KBM-7 (cell line): ENCODE data around the gene DHRS7.

Source experiments
- DNase-seq: peaks from one replicate; pipeline ENCODE4 v3.0.0-alpha.2; 2015
- in situ Hi-C: fragments of 300-500 bp; cut with MboI; formaldehyde crosslinking; loops from 2 replicates; pipeline ENCODE4 v1.14.3; 2020; ENCODE audit warnings: low sequenced_read_pairs, low pct_unique_long_range_greater_than_20kb, mixed read lengths

DHRS7 gene

GRCh38 chr14:60188696-60189095 lies 23.5 kb upstream of the DHRS7 start:
- in situ Hi-C loops, result loop anchor here (10.0 kb wide), 1 partner anchor 124 kb away; no protein-coding TSS in a partner anchor
- no peak for DNase-seq

DNA sequence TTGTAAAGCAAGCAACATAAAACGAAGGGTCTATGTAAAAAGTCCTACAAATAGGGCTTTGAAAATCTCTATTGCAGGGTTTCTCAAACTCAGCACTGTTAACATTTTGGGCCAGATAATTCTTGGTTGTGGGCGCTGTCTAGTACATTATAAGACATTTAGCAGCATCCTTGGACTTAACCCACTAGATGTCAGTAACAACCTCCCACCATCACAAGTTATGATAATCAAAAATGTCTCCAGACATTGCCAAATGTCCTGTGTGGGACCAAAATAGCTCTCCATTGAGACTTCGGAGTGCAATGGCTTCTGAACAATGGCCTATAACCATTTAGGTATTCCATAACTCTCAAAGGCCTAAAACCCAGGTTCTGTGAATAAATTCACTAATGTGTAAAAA lies 22.9 kb upstream of the DHRS7 start:
- in situ Hi-C loops, result loop anchor here (10.0 kb wide), 1 partner anchor 123 kb away; no protein-coding TSS in a partner anchor
- peak; percentile 33 for DNase-seq

DNA sequence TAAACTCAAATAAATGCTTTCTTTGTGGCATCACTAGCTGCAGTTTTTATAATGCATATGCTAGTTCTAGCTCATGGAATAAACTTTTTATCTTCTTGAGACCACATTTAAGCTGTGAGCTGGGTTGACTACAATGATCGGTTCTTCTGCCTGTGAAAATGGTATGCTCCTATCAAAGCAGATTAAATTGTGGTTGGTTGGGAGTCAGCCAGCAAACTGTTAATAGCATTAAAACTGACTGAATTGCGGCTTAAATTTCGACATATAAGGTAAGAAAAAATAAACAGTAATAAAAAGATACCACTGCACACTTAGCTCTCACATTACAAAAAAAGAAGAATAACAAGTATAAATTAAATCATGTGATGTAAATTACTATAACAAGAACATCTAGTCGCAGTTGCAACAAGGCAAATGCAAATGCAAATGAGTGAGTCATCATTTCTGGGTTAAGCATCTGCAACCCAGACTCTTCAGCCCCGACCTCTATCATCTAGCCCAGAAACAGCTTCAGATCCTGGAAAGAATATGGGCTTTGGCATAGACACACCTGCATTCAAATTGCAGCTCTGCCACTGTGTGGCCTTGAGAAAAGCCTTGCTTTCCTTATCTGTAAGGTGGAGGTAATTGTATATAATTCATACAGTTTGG lies 19.8 kb upstream of the DHRS7 start:
- no peak for DNase-seq
- in situ Hi-C loops, result loop anchor here (10.0 kb wide), 1 partner anchor 120 kb away; no protein-coding TSS in a partner anchor

DNA sequence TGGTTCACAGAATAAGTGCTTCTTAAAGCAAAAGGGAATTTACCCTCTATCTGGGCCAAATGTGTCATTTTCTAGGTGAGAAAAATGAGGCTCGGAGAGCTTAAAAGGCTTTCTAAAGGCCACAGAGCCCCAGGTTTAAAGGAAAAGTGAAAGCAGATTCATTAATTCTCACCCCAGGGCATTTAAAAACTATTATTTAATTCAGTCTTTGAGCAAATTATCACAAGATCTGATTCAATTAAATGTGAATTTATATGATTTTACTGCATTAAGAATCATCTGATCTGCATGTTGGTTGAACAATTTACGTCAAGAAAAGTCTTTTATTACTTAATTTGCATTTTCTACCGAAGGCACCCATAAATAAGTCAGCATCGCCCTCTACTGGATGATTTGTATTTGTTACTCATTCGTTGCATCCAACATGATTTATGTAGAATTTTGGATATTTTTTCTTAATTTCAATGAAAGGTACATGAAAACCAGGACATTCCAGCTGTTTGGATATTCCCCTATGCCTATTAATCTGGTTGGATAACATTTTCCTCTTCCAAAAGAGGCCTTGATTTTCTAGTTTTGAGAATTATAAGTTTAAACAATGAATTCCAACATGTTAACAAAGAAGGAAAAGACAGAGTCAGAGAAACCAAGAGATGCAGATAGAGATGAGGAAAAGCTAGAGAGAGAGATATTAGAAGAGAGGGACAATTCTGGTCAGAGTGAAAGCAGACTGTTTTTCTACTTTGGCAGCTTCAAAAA lies 19.1 kb upstream of the DHRS7 start:
- in situ Hi-C loops, result loop anchor here (10.0 kb wide), 1 partner anchor 120 kb away; no protein-coding TSS in a partner anchor
- DNase-seq, result peak; percentile 60

DNA sequence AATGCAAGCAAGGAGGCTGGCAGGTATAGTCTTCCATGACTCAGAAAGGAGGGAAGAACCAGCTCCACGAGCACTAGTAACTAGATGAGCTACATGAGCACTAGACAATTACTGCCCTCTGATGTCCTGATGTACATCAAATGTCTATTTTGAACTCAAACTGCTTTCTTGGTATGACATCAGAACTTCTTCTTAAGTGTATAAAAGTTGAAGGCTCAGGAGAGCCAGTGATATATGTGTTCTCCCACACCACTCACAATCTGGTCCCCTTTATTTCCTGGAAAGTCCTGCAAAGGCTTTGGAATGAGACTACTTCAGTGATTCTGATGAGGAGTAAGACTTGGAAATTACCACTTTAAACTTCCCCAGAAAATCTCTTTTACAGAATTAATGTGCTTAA lies 18.5 kb upstream of the DHRS7 start:
- DNase-seq, result no peak

DNA sequence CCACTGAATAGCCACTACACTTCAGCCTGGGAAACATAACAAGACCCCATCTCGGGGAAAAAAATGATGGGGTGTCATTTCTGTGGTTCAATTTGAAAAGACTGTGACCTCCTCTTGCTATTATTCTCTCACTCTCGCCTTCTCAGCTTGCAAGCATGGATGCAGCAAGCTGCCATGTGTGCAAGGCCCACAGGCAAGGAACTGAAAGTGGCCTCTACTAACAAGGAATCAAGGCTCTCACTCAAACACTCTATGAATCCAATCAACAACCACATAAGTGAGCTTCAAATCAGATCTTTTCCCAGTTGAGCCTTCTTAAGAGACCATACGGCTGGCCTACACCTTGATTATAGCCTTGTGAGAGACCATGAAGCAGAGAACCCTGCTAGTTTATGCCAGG lies 17.9 kb upstream of the DHRS7 start:
- in situ Hi-C loops, result loop anchor here (10.0 kb wide), 1 partner anchor 118 kb away; no protein-coding TSS in a partner anchor
- no peak for DNase-seq

More for the DNA sequence above, 18.5 kb upstream of the DHRS7 start:
- in situ Hi-C loops, result loop anchor here (10.0 kb wide), 1 partner anchor 119 kb away; no protein-coding TSS in a partner anchor

GRCh38 chr14:60179431-60179869 lies 14.3 kb upstream of the DHRS7 start:
- in situ Hi-C loops, result no loop called here
- DNase-seq, result no peak

GRCh38 chr14:60178820-60179219 lies 13.6 kb upstream of the DHRS7 start:
- in situ Hi-C loops, result no loop called here
- DNase-seq, result no peak

DNA sequence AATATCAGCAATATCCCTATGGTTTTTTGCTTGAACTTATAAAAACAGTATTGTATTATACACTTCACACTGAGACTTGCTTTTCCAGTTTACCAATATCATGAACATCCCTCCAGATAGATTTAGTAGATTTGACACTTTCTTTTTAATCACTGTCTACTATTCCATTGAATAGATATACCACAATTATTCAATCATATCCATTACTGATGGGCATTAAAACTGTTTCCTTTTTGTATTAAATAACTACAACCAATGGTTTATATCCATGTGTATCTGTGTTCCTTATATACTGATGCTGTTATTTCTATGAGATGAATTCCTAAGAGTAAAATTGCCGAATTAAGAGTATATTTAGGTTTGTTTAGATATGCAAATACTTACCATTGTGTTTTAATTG lies 13.0 kb upstream of the DHRS7 start:
- DNase-seq, result no peak
- in situ Hi-C loops, result no loop called here

DNA sequence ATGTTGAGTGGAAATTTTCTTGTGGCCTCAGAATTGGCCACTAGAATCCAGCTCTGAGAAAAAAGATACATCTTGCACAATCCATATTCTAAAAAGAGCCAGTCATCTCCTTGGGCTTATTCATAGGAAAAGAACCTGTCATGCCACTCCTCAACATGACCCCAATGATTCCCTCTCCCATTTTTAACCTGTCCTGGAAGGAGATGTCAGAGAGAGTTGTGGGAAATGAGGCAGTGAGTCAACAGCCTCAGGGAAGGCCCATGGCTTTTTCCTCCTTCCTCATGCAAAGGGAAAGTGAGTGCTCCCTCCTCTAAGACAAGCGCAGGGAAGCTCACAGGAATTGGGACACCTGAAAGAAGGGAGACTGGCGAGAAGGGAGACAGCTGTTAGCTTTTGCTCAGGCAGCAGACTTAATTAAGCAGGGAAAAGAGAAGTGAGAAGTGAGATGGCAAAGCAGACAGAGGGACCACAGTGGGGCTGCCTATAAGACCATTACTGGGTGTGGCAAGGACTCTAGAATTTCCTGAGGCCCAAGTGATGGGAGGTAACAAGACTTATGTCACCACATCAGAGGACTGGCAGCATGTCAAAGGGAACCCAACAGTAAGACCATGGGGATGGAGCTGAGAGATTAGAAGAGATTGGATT lies 10.2 kb upstream of the DHRS7 start:
- in situ Hi-C loops, result no loop called here
- no peak for DNase-seq

DNA sequence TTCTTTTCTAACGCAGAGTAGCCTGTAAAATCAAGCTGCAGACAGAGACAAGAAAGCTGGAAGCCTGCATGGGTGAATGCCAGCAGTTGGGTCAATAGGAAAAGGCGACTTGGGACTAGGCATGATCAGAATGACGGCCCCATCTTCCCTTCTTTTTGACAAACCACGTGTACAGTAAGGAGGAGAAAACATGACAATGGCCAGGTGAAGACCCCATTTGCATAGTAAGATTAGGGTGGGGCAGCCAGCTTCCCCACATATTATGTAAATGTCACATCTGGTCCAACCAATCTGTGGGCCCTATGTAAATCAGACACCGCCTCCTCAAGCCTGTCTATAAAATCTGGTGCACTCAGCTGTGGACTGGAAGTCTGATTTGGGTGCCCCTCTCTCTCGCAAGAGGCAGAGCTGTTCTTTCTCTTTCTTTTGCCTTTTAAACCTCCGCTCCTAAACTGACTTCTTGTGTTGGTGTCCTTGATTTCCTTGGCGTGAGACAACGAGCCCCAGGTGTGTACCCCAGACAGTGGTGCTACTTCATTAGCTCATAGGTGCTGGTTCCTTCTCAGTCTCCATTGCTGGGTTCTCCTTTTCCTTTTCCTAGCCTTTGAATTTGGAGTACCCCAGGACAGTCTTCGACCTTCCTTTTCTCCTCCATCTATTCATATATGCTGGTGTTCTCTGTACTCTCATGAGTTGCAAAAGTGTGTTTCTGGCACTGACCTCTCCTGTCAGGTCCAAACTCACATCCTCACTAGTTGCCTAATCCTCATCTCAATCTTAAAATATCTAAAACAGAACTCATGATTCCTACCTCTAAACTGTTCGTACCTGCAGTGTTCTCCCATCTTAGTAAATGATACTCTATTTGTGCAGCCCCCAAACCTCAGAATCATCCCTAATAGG lies 9.4 kb upstream of the DHRS7 start:
- in situ Hi-C loops, result no loop called here

GRCh38 chr14:60171690-60172089 lies 6.5 kb upstream of the DHRS7 start:
- no peak for DNase-seq
- in situ Hi-C loops, result no loop called here

More for the DNA sequence above, 9.4 kb upstream of the DHRS7 start:
- DNase-seq, result no peak

DNA sequence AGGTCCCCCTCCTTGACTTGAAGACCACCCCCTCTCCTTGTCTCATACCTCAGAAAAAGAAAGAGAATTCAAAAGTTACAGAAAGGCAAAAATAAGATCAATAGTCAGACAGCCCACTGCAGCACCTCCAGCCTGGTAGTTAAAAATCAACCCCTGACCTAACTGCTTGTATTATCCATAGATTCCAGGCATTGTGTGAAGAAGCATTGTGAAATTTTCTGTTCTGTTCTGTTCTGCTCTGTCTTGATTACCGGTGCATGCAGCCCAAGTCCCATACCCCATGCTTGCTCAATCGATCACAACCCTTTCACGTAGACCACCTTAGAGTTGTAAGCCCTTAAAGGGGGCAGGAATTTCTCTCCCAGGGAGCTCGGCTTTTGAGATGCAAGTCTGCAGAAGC lies 5.8 kb upstream of the DHRS7 start:
- in situ Hi-C loops, result no loop called here
- no peak for DNase-seq

GRCh38 chr14:60169722-60170121 lies 4.5 kb upstream of the DHRS7 start:
- no peak for DNase-seq
- in situ Hi-C loops, result no loop called here

DNA sequence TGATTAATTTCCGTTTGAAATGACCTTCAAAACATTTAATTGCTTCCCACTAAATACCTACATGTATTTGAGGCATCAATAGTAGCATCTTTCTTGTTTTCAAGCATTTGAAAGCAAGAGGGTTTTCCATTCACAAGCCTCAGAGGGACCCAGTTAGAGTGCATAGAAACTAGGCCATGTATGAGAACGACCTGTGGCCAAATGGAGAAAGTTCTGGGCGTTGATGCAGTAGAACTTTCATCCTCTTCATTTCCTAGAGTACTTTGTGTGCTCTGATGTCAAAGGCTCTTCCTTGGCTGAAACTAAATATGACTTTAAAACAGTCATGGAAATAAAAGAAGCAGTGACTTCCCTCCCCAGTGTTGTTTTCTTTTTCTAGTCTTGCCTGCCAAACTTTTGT lies 944 bp upstream of the DHRS7 start:
- in situ Hi-C loops, result no loop called here
- no peak for DNase-seq

- in situ Hi-C loops, result no loop called here
- DNase-seq, result no peak
Measured at GRCh38 chr14:60165547-60165876, 314 bp upstream of the DHRS7 start.

- in situ Hi-C loops, result no loop called here
- no peak for DNase-seq
Measured at GRCh38 chr14:60164404-60164711, 840 bp downstream of the DHRS7 start.

GRCh38 chr14:60163693-60164092 lies 1.5 kb downstream of the DHRS7 start:
- in situ Hi-C loops, result no loop called here
- DNase-seq, result no peak
